ENCODE data around the gene SMYD3. TPM values are rescaled to one million over a fixed set of nuclear protein-coding genes. Genes with fewer than 3 reads are reported as not detected.
A peak's percentile ranks its signal among the peaks of the same experiment; 100 is the strongest.

SMYD3 gene
- total RNA-seq, 1 experiment from 2014 or later = 25.5 TPM

GRCh38 chr1:245952383-245953026 is 554.6 kb downstream of the SMYD3 start:
- Histone ChIP-seq H3K79me2 (ENCODE audit: insufficient read depth, low read length) (no peaks in the 10 kb centered on the region), H3K9me3 (ENCODE audit: control insufficient read depth, low read depth, low read length) (no peaks in the 10 kb centered on the region)
- H3K27ac Mint-ChIP-seq = peak overlapping the region in 1 of 3 experiments; percentile 47; a peak in 1 of 7 replicates

More at GRCh38 chr1:245952383-245953026, 554.6 kb downstream of the SMYD3 start:
- H3K18ac ChIP-seq (ENCODE audit: insufficient read length, low read depth, low read length) = no peak overlapping the region
- no peak overlapping the region for H3K27ac ChIP-seq (ENCODE audit: insufficient read length, low read depth, low read length)
- no peak overlapping the region for H2BK5ac ChIP-seq (ENCODE audit: insufficient read length, low read length)
- H3K4me1 Mint-ChIP-seq = peaks cover 0 to 12% of the 10 kb centered on the region in 2 experiments
- TF ChIP-seq CTCF (conservative IDR thresholded peaks at IDR 0.05) = no peak
- H3K14ac ChIP-seq (ENCODE audit: insufficient read depth, low read length) = no peak overlapping the region
- no peak overlapping the region for H2AFZ ChIP-seq (ENCODE audit: low read length)
- DNase-seq = no peak
- no peak overlapping the region for H4K5ac ChIP-seq (ENCODE audit: insufficient read length, low read depth, low read length)
- H3K23ac ChIP-seq (ENCODE audit: insufficient read length, low read depth, low read length) = no peak overlapping the region
- no peaks in the 10 kb centered on the region for H3K79me1 ChIP-seq (ENCODE audit: insufficient read depth, low read depth, low read length, poor library complexity, severe bottlenecking)
- H3K9me3 Mint-ChIP-seq = no peaks in the 10 kb centered on the region; a peak in 1 of 5 replicates
- no peak overlapping the region for H2BK20ac ChIP-seq (ENCODE audit: low read depth, low read length, poor library complexity, severe bottlenecking)
- no peak overlapping the region for H2AK5ac ChIP-seq (ENCODE audit: insufficient read length, low read length)
- H3K27me3 ChIP-seq (ENCODE audit: insufficient read depth, low read length) = no peaks in the 10 kb centered on the region
- no peaks in the 10 kb centered on the region for H3K36me3 Mint-ChIP-seq (ENCODE audit: insufficient read depth in 1 of 3, low read depth in 3 of 3)
- H4K91ac ChIP-seq (ENCODE audit: insufficient read length, low read depth, low read length) = no peak overlapping the region
- no peak overlapping the region for H3T11ph ChIP-seq (ENCODE audit: low read length)
- H3K4me1 ChIP-seq (ENCODE audit: insufficient read depth, low read length) = no peaks in the 10 kb centered on the region
- H3K27me3 Mint-ChIP-seq (ENCODE audit: low read depth) = no peaks in the 10 kb centered on the region
- no peak overlapping the region for H3K9ac ChIP-seq (ENCODE audit: extremely low read depth, insufficient read length, low read length)
- H3K4me2 ChIP-seq (ENCODE audit: insufficient read depth, insufficient read length, low read length) = no peak overlapping the region
- H2BK15ac ChIP-seq (ENCODE audit: low read depth, low read length) = no peak overlapping the region
- no CpG with 5 or more reads among the region's 7 CpGs for WGBS (ENCODE audit: extremely low coverage, insufficient read length, low lambda C conversion rate)
- no peak overlapping the region for H2BK12ac ChIP-seq (ENCODE audit: insufficient read length, low read depth, low read length)
- no peaks in the 10 kb centered on the region for H4K20me1 ChIP-seq (ENCODE audit: control insufficient read depth, insufficient read depth, insufficient read length)
- H4K8ac ChIP-seq (replicated peaks; ENCODE audit: insufficient read length, low read depth, low read length) = no peak overlapping the region
- H2BK120ac ChIP-seq (ENCODE audit: low read depth, low read length, poor library complexity, severe bottlenecking) = no peak overlapping the region
- no peak overlapping the region for H3K4me3 Mint-ChIP-seq
- H3K23me2 ChIP-seq (ENCODE audit: insufficient read length, low read depth, low read length, poor library complexity, severe bottlenecking) = no peaks in the 10 kb centered on the region
- H3K4ac ChIP-seq (ENCODE audit: low read depth, low read length) = no peak overlapping the region
- no peak overlapping the region for H3K56ac ChIP-seq (ENCODE audit: insufficient read length, low read depth, low read length)

Data from H9 (cell line).